HCT116 (cell line): ENCODE results near the gene OLFML2A. TPM values are rescaled to one million over a fixed set of nuclear protein-coding genes. Genes with fewer than 3 reads are reported as not detected.

Experiments
- ATAC-seq: fragments of 200-7000 bp; cut with Tn5 transposase; 2 replicates; pipeline ENCODE4 v1.9.1; 2020; ENCODE audit warnings: mild to moderate bottlenecking, moderate library complexity
- BruUV-seq: library from RNA; stranded (reverse); fragments of 400-500 nt; replicated peaks from 2 replicates; lab custom pipeline; 2021; lab: Mats Ljungman, UMichigan
- CTCF ChIA-PET: fragments of 300-600 bp; sonication (Branson Sonifier 250); formaldehyde crosslinking; loops from one replicate; lab custom pipeline; 2021; ENCODE audit warnings: antibody characterized with exemption; lab: Charles Lee
- POLR2A ChIA-PET: fragments of 300-600, 350-600 bp; sonication (Branson Sonifier 250); formaldehyde crosslinking; loops from one replicate; lab custom pipeline; 2021; ENCODE audit warnings: antibody characterized with exemption; lab: Charles Lee
- RAD21 ChIA-PET, 2 experiments: fragments of 300-600 bp; sonication (Branson Sonifier 250); formaldehyde crosslinking; loops; one replicate each; lab custom pipeline; 2023; ENCODE audit warnings: low total read pairs in 2 of 2; ENCODE audit not compliant: uncharacterized antibody in 2 of 2, unreplicated experiment in 2 of 2, low non-redundant PET in 1 of 2; lab: Charles Lee
- DNase-seq: peaks from one replicate; pipeline ENCODE4 v3.0.0-alpha.2; 2010; ENCODE audit warnings: low read depth, low spot score
- H2AFZ ChIP-seq: fragments of 200-600 bp; shearing (Covaris generic), sonication (generic); 2 replicates; pipeline ENCODE4 v1.6.1; 2017; ENCODE audit warnings: low read depth, mixed run types, mixed read lengths, antibody characterized with exemption, low read length; ENCODE audit not compliant: poor library complexity, severe bottlenecking
- H3K27ac ChIP-seq: 2 replicates; pipeline ENCODE4 v1.5.1; 2012; ENCODE audit warnings: low read depth, low read length
- H3K27me3 ChIP-seq: fragments of 200-600 bp; sonication (generic); 2 replicates; pipeline ENCODE4 v1.6.1; 2016; ENCODE audit warnings: mixed run types, low read length, mixed read lengths; ENCODE audit not compliant: insufficient read depth
- H3K36me3 ChIP-seq, 2 experiments: fragments of 200-500 bp in 1 of 2; fragments of 200-600 bp in 1 of 2; sonication (Bioruptor generic) in 1 of 2; sonication (generic) in 1 of 2; 2 replicates each; pipeline versions ENCODE4 v1.5.1 to v1.6.1; 2014 to 2016; ENCODE audit warnings: low read length in 2 of 2, inconsistent platforms in 1 of 2, mixed read lengths in 1 of 2, mixed run types in 1 of 2; ENCODE audit not compliant: insufficient read depth in 2 of 2, control insufficient read depth in 1 of 2
- H3K4me1 ChIP-seq, 2 experiments: fragments of 200-600 bp in 1 of 2; sonication (generic) in 1 of 2; 2 replicates each; pipeline versions ENCODE4 v1.5.1 to v1.6.1; 2012 to 2017; ENCODE audit warnings: low read length in 2 of 2, inconsistent platforms in 1 of 2, mild to moderate bottlenecking in 1 of 2, mixed read lengths in 1 of 2, mixed run types in 1 of 2, moderate library complexity in 1 of 2; ENCODE audit not compliant: insufficient read depth in 2 of 2, control insufficient read depth in 1 of 2
- H3K4me2 ChIP-seq: fragments of 200-600 bp; sonication (generic); 2 replicates; pipeline ENCODE4 v1.6.1; 2017; ENCODE audit warnings: mixed run types, low read length, mixed read lengths
- H3K4me3 ChIP-seq, 2 experiments: fragments of 200-600 bp in 1 of 2; sonication (generic) in 1 of 2; replicated peaks in 1 of 2; 2 replicates each; pipeline ENCODE4 v1.5.1; 2011 to 2016; ENCODE audit warnings: low read length in 2 of 2, control low read depth in 1 of 2, low read depth in 1 of 2, mild to moderate bottlenecking in 1 of 2, mixed read lengths in 1 of 2, mixed run types in 1 of 2
- H3K79me2 ChIP-seq: fragments of 200-600 bp; sonication (generic); 2 replicates; pipeline ENCODE4 v1.6.1; 2017; ENCODE audit warnings: mild to moderate bottlenecking, mixed run types, low read length, moderate library complexity, mixed read lengths; ENCODE audit not compliant: insufficient read depth
- H3K9ac ChIP-seq: fragments of 200-600 bp; sonication (generic); 2 replicates; pipeline ENCODE4 v1.6.1; 2016; ENCODE audit warnings: low read length, mixed read lengths
- H3K9me2 ChIP-seq: fragments of 200-600 bp; sonication (generic), shearing (Covaris generic); 2 replicates; pipeline ENCODE4 v1.6.1; 2017; ENCODE audit warnings: mixed run types, mild to moderate bottlenecking, moderate library complexity; ENCODE audit not compliant: insufficient read depth
- H3K9me3 ChIP-seq, 2 experiments: fragments of 200-500 bp in 1 of 2; fragments of 200-600 bp in 1 of 2; sonication (Bioruptor generic) in 1 of 2; sonication (generic) in 1 of 2; 2 replicates each; pipeline ENCODE4 v1.6.1; 2014 to 2017; ENCODE audit warnings: low read length in 2 of 2, mixed read lengths in 2 of 2, inconsistent platforms in 1 of 2, low read depth in 1 of 2, mild to moderate bottlenecking in 1 of 2, mixed run types in 1 of 2, moderate library complexity in 1 of 2; ENCODE audit not compliant: control insufficient read depth in 1 of 2, insufficient read depth in 1 of 2
- H4K20me1 ChIP-seq: fragments of 200-600 bp; sonication (generic), shearing (Covaris generic); 2 replicates; pipeline ENCODE4 v1.6.1; 2017; ENCODE audit warnings: mixed run types, mild to moderate bottlenecking, moderate library complexity; ENCODE audit not compliant: insufficient read depth
- ATF3 ChIP-seq: IDR thresholded peaks from 2 replicates; pipeline ENCODE4 v1.6.1; 2012
- CBX3 ChIP-seq: IDR thresholded peaks from 2 replicates; pipeline ENCODE4 v1.6.1; 2012; ENCODE audit warnings: low read depth
- CEBPB ChIP-seq: IDR thresholded peaks from 2 replicates; pipeline ENCODE4 v1.6.1; 2012; ENCODE audit warnings: low read depth
- CTCF ChIP-seq, 3 experiments: fragments of 200-600 bp in 1 of 3; sonication (generic) in 1 of 3; IDR thresholded peaks in 2 of 3; conservative IDR thresholded peaks in 1 of 3; 2 replicates each; pipeline ENCODE4 v1.5.1; 2012 to 2017; ENCODE audit warnings: low read depth in 2 of 3, low read length in 2 of 3, antibody characterized with exemption in 1 of 3, borderline replicate concordance in 1 of 3, control low read depth in 1 of 3, mild to moderate bottlenecking in 1 of 3, mixed read lengths in 1 of 3, mixed run types in 1 of 3, moderate library complexity in 1 of 3; ENCODE audit not compliant: insufficient read depth in 1 of 3
- EGR1 ChIP-seq: IDR thresholded peaks from 2 replicates; pipeline ENCODE4 v1.6.1; 2012; ENCODE audit warnings: low read depth
- ELF1 ChIP-seq: IDR thresholded peaks from 2 replicates; pipeline ENCODE4 v1.6.1; 2012; ENCODE audit warnings: low read depth, borderline replicate concordance
- EZH2 ChIP-seq: fragments of 200-600 bp; sonication (generic); IDR thresholded peaks from 2 replicates; pipeline ENCODE4 v1.6.1; 2017; ENCODE audit warnings: antibody characterized with exemption, mixed run types
- EZH2phosphoT487 ChIP-seq: fragments of 200-600 bp; IDR thresholded peaks from 2 replicates; pipeline ENCODE4 v1.6.1; 2018; ENCODE audit warnings: antibody characterized with exemption, borderline replicate concordance
- FOSL1 ChIP-seq: IDR thresholded peaks from 2 replicates; pipeline ENCODE4 v1.6.1; 2012; ENCODE audit warnings: low read depth
- JUND ChIP-seq: IDR thresholded peaks from 2 replicates; pipeline ENCODE4 v1.6.1; 2012
- POLR2A ChIP-seq: IDR thresholded peaks from 2 replicates; pipeline ENCODE4 v1.7.0; 2011; ENCODE audit warnings: borderline replicate concordance; ENCODE audit not compliant: insufficient read depth, insufficient read length; ENCODE audit errors: extremely low read depth
- POLR2AphosphoS5 ChIP-seq: IDR thresholded peaks from 2 replicates; pipeline ENCODE4 v1.6.1; 2011; ENCODE audit warnings: mild to moderate bottlenecking, low read depth, low read length, moderate library complexity
- REST ChIP-seq: IDR thresholded peaks from 2 replicates; pipeline ENCODE4 v1.6.1; 2012; ENCODE audit warnings: low read depth
- SIN3A ChIP-seq: IDR thresholded peaks from 2 replicates; pipeline ENCODE4 v1.6.1; 2012; ENCODE audit warnings: low read depth
- SP1 ChIP-seq: IDR thresholded peaks from 2 replicates; pipeline ENCODE4 v1.6.1; 2012; ENCODE audit warnings: low read depth
- SRF ChIP-seq: IDR thresholded peaks from 2 replicates; pipeline ENCODE4 v1.6.1; 2012; ENCODE audit warnings: low read depth
- YY1 ChIP-seq: IDR thresholded peaks from 2 replicates; pipeline ENCODE4 v1.6.1; 2011; ENCODE audit warnings: low read length, low read depth, moderate library complexity, mild to moderate bottlenecking; ENCODE audit not compliant: insufficient replicate concordance; ENCODE audit errors: extremely low read depth
- ZBTB33 ChIP-seq: IDR thresholded peaks from 2 replicates; pipeline ENCODE4 v1.6.1; 2011; ENCODE audit warnings: mild to moderate bottlenecking, low read length, moderate library complexity; ENCODE audit not compliant: insufficient replicate concordance; ENCODE audit errors: extremely low read depth
- ZFX ChIP-seq: fragments of 450-650 bp; IDR thresholded peaks from 2 replicates; pipeline ENCODE4 v1.6.1; 2017
- ZNF274 ChIP-seq: fragments of 200-500 bp; sonication (Bioruptor generic); IDR thresholded peaks from 2 replicates; pipeline ENCODE4 v1.6.1; 2014; ENCODE audit warnings: mild to moderate bottlenecking, low read depth, low read length, inconsistent platforms
- intact Hi-C: fragments of 100-400 bp; cut with micrococcal nuclease; formaldehyde crosslinking; loops from 2 replicates; pipeline ENCODE4 v1.10.0; 2022
- total RNA-seq: library from RNA; stranded (reverse); gene quantifications from one replicate; pipeline ENCODE4 v1.2.1, GENCODE V29; 2021; ENCODE audit not compliant: unreplicated experiment

OLFML2A gene
- total RNA-seq, 1 experiment from 2014 or later: 6.3 TPM

- Histone ChIP-seq H3K79me2 (peaks cover 13% of the 10 kb centered on the region), H3K4me2 (no peak overlapping the region)
- BruUV-seq: no TSS peak
Observed at GRCh38 chr9:124854161-124854560, 77.2 kb downstream of the OLFML2A start.

More at GRCh38 chr9:124854161-124854560, 77.2 kb downstream of the OLFML2A start:
- no peak overlapping the region for H3K4me3 ChIP-seq
- no peaks in the 10 kb centered on the region for H3K9me2 ChIP-seq
- H3K36me3 ChIP-seq: peaks cover 17 to 23% of the 10 kb centered on the region in 2 experiments
- H2AFZ ChIP-seq: no peak overlapping the region
- intact Hi-C loops: loop anchor here (10.0 kb wide), 1 partner anchor 439 kb away; the partner anchor contains the start of gene PSMB7
- no peaks in the 10 kb centered on the region for H3K27me3 ChIP-seq
- H3K4me1 ChIP-seq: peaks cover 5 to 42% of the 10 kb centered on the region in 2 experiments; a peak in 3 of 4 replicates
- no peak for DNase-seq
- POLR2A ChIA-PET: no interaction called here
- H3K9ac ChIP-seq: no peak overlapping the region
- TF ChIP-seq SIN3A (no peak), JUND (no peak), ZNF274 (no peak), SP1 (no peak), CBX3 (no peak), REST (no peak), SRF (no peak), POLR2AphosphoS5 (no peak), CTCF (IDR thresholded peaks at IDR 0.05 in 2 of 3, conservative IDR thresholded peaks at IDR 0.05 in 1 of 3; ENCODE audit: borderline replicate concordance in 1 of 3, insufficient read depth in 1 of 3, low read depth in 2 of 3, low read length in 2 of 3) (no peak), EGR1 (no peak), EZH2 (no peak), ZFX (no peak), CEBPB (no peak), ELF1 (no peak), ATF3 (no peak), EZH2phosphoT487 (no peak), POLR2A (no peak), ZBTB33 (no peak), FOSL1 (no peak), YY1 (no peak)
- H4K20me1 ChIP-seq: peaks cover 32% of the 10 kb centered on the region
- no peak overlapping the region for H3K27ac ChIP-seq
- H3K9me3 ChIP-seq: no peaks in the 10 kb centered on the region
- CTCF ChIA-PET: interaction anchor here (0.8 to 11.7 kb wide), 8 partner anchors 13 to 518 kb away, joined by 3 to 601 read pairs (median 10); partner anchors contain the start of genes NR6A1 and OLFML2A
- no peak for ATAC-seq
- RAD21 ChIA-PET: interaction anchor here (1.2 to 3.3 kb wide), 4 partner anchors 77 to 83 kb away, joined by 4 to 49 read pairs (median 30); partner anchors contain the start of genes NR6A1 (in 2 of the 2) and OLFML2A (in 2 of the 2)
